ENCODE measurements around the gene DGKD.

Gene DGKD

GRCh38 chr2:233411162-233411561, 56.9 kb downstream of the DGKD start:
- no peak for TF ChIP-seq RARB (CRISPR knock-in tag; IDR thresholded peaks at IDR 0.05)
- no peak for TF ChIP-seq BACH2 (CRISPR knock-in tag; IDR thresholded peaks at IDR 0.05; ENCODE audit: borderline replicate concordance)
- TF ChIP-seq ESRRG (CRISPR knock-in tag; IDR thresholded peaks at IDR 0.05) = no peak
- TF ChIP-seq CSRNP3 (CRISPR knock-in tag; IDR thresholded peaks at IDR 0.05) = no peak
- no peak for TF ChIP-seq ARNTL (CRISPR knock-in tag; IDR thresholded peaks at IDR 0.05; ENCODE audit: borderline replicate concordance, low read depth)
- no peak for TF ChIP-seq TCF4 (CRISPR knock-in tag; IDR thresholded peaks at IDR 0.05; ENCODE audit: borderline replicate concordance)
- TF ChIP-seq GLIS3 (CRISPR knock-in tag; IDR thresholded peaks at IDR 0.05) = no peak
- TF ChIP-seq ZNF8 (CRISPR knock-in tag; IDR thresholded peaks at IDR 0.05) = no peak
- TF ChIP-seq SNAI2 (CRISPR knock-in tag; IDR thresholded peaks at IDR 0.05) = no peak
- TF ChIP-seq CSDC2 (CRISPR knock-in tag; IDR thresholded peaks at IDR 0.05) = no peak
- no peak for TF ChIP-seq ZC3H10 (CRISPR knock-in tag; IDR thresholded peaks at IDR 0.05)
- TF ChIP-seq ZNF565 (CRISPR knock-in tag; conservative IDR thresholded peaks at IDR 0.05; ENCODE audit: low read depth) = no peak
- no peak for TF ChIP-seq ZFP3 (CRISPR knock-in tag; IDR thresholded peaks at IDR 0.05)
- TF ChIP-seq TOX (CRISPR knock-in tag; IDR thresholded peaks at IDR 0.05; ENCODE audit: borderline replicate concordance) = no peak
- TF ChIP-seq ISL1 (CRISPR knock-in tag; IDR thresholded peaks at IDR 0.05) = no peak
- no peak for TF ChIP-seq ZFP30 (CRISPR knock-in tag; IDR thresholded peaks at IDR 0.05)
- TF ChIP-seq CREB5 (CRISPR knock-in tag; IDR thresholded peaks at IDR 0.05; ENCODE audit: low read depth) = no peak
- ATAC-seq = no peak

GRCh38 chr2:233412405-233412804, 58.1 kb downstream of the DGKD start:
- no peak for TF ChIP-seq ZNF70 (CRISPR knock-in tag; IDR thresholded peaks at IDR 0.05)
- TF ChIP-seq POU6F1 (CRISPR knock-in tag; IDR thresholded peaks at IDR 0.05; ENCODE audit: borderline replicate concordance, low read depth) = no peak
- no peak for TF ChIP-seq PATZ1 (CRISPR knock-in tag; IDR thresholded peaks at IDR 0.05; ENCODE audit: borderline replicate concordance)
- TF ChIP-seq ZNF8 (CRISPR knock-in tag; IDR thresholded peaks at IDR 0.05) = no peak
- TF ChIP-seq ZFP30 (CRISPR knock-in tag; IDR thresholded peaks at IDR 0.05) = no peak
- no peak for TF ChIP-seq TCF4 (CRISPR knock-in tag; IDR thresholded peaks at IDR 0.05; ENCODE audit: borderline replicate concordance)
- no peak for TF ChIP-seq ARNTL (CRISPR knock-in tag; IDR thresholded peaks at IDR 0.05; ENCODE audit: borderline replicate concordance, low read depth)
- no peak for TF ChIP-seq GLIS3 (CRISPR knock-in tag; IDR thresholded peaks at IDR 0.05)
- no peak for TF ChIP-seq RARB (CRISPR knock-in tag; IDR thresholded peaks at IDR 0.05)
- TF ChIP-seq TSHZ2 (CRISPR knock-in tag; IDR thresholded peaks at IDR 0.05) = no peak
- no peak for TF ChIP-seq ZFP3 (CRISPR knock-in tag; IDR thresholded peaks at IDR 0.05)
- no peak for TF ChIP-seq BACH2 (CRISPR knock-in tag; IDR thresholded peaks at IDR 0.05; ENCODE audit: borderline replicate concordance)
- no peak for TF ChIP-seq ESRRG (CRISPR knock-in tag; IDR thresholded peaks at IDR 0.05)
- no peak for TF ChIP-seq CSRNP3 (CRISPR knock-in tag; IDR thresholded peaks at IDR 0.05)
- ATAC-seq = no peak

All from SK-N-SH treated with all-trans-retinoic acid at 6 μM for 48 hours (cell line).